Superior temporal gyrus (tissue), 1 donor: ENCODE results near the gene ASMTL.
"Not testable (repeated sequence)": the region's sequence is repeated elsewhere in the genome, so short reads cannot be mapped to it uniquely, and the experiment has no call there.

ENCODE experiments used
- DNase-seq: peaks from one replicate; pipeline ENCODE4 v3.0.0-alpha.2; 2016; ENCODE audit errors: extremely low spot score

ASMTL gene

GRCh38 chrX:1388651-1389050 lies 64.1 kb downstream of the ASMTL start:
- DNase-seq = no peak

DNA sequence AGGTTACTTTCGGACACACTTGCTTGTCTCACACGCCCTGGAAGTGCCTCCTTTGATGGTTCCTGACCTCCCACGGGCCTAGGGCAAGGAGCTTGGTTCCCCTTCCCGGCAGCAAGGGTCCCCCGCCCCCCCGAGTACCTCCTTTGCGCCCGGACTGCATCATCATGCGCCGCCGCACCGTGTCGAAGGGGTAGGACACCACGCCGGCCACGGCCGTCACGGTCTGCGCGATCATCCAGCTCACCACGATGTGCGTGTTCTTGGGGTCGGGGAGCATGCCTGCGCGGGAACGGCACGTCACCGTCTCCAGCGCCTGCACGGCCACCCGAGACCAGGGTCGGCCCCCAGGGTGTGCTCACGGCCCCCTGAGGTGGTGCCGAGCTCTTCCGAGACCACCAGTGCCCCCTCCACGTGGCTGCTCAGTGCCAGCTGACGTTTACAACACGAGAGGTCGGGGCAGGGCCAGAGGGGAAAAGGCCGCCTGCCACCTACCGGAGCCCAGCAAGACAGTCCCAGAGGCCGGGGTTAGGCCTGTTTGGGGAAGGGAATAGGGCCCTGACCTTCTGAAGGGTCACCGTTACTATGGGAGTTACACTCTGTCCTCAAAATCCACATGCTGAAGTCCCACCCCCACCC lies 65.5 kb downstream of the ASMTL start:
- DNase-seq = no peak

DNA sequence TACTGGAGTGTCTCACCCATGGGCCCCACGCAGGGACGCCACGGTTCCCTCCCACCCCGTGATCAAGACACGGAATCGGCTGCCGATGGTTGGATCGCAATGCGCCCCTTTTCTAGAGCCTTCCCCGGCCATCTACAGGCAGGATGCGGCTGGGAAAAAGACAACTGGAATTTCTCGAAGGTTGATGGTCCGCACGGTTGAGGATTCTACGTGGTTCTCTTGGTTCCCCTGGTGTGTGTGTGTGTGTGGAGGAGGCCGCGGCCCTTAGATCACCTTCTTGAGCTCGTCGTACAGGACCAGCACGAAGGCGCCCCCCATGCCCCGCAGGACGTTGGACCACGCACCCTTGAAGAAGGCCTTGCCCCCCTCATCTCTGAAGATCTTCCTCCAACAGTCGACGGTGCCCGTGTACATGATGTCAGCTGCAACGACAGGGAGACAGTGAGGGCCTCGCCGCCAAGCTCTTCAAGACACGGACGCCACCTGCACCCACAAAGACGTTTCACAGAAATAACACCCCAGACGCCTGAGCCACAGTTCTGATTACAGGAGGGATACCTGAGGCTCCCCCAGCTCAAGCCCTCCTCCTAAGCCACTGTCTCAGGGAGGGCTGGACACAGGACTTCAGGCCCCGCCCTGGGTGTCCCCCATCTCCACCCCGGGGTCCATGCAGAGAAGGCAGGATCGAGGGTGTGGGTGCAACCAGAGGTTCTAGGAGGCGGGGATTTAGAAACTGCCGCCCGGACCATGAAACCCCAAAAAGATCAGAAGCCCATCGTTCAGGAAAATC lies 66.2 kb downstream of the ASMTL start:
- no peak for DNase-seq

GRCh38 chrX:1385253-1386223 lies 67.2 kb downstream of the ASMTL start:
- DNase-seq = no peak

GRCh38 chrX:1384658-1385252 lies 68.0 kb downstream of the ASMTL start:
- DNase-seq = no peak

GRCh38 chrX:1380672-1381233 lies 72.0 kb downstream of the ASMTL start:
- DNase-seq = no peak

- no peak for DNase-seq
These were observed 74.4 kb downstream of the ASMTL start for GRCh38 chrX:1378306-1378759.

DNA sequence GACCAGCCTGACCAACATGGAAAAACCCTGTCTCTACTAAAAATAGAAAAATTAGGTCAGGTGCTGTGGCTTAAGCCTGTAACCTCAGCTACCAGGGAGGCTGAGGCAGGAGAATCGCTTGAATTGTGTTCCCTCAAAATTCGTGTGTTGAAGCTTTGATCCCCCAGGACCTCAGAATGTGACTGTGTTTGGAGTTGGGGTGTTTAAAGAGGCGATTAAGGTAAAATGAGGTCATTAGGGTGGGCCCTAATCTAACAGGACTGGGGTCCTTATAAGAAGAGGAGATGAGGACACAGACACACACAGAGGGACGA lies 84.4 kb downstream of the ASMTL start:
- DNase-seq = no peak

DNA sequence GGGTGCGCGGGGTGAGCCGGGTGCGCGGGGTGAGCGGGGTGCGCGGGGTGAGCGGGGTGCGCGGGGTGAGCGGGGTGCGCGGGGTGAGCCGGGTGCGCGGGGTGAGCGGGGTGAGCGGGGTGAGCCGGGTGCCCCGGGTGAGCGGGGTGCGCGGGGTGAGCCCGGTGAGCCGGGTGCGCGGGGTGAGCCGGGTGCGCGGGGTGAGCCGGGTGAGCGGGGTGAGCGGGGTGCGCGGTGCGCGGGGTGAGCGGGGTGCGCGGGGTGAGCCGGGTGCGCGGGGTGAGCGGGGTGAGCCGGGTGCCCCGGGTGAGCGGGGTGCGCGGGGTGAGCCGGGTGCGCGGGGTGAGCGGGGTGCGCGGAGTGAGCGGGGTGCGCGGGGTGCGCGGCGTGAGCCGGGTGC lies 86.3 kb downstream of the ASMTL start:
- not testable (repeated sequence) for DNase-seq

- DNase-seq = no peak
These were observed 90.8 kb downstream of the ASMTL start for GRCh38 chrX:1361910-1362309.

DNA sequence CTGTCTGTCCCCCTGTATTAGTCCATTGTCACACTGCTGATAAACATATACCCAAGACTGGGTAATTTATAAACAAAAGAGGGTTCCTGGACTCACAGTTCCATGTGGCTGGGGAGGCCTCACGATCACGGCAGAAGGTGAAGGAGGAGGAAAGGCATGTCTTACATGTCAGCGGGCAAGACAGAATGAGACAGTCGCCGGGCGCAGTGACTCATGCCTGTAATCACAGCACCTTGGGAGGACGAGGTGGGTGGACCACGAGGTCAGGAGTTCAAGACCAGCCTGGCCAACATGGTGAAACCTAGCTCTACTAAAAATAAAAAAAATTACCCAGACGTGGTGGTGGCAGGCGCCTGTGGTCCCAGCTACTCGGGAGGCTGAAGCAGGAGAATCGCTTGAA lies 91.4 kb downstream of the ASMTL start:
- DNase-seq = no peak

DNA sequence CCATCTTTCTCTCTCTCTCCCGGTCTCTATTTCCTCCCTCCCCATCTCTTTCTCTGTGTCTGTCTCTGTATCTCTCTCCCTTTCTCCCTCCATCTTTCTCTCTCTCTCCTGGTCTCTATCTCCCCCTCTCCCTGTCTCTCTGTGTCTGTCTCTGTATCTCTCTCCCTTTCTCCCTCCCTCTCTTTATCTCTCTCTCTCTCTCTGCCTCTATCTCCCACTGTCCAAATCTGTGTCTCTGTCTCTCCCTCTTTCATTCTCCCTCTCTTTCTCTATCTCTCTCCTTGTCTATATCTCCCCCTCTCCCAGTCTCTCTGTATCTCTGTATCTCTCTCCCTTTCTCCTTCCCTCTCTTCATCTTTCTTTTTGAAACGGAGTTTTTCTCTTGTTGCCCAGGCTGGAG lies 92.5 kb downstream of the ASMTL start:
- DNase-seq = no peak

- DNase-seq = no peak
These were observed 93.2 kb downstream of the ASMTL start for GRCh38 chrX:1359477-1359873.

DNA sequence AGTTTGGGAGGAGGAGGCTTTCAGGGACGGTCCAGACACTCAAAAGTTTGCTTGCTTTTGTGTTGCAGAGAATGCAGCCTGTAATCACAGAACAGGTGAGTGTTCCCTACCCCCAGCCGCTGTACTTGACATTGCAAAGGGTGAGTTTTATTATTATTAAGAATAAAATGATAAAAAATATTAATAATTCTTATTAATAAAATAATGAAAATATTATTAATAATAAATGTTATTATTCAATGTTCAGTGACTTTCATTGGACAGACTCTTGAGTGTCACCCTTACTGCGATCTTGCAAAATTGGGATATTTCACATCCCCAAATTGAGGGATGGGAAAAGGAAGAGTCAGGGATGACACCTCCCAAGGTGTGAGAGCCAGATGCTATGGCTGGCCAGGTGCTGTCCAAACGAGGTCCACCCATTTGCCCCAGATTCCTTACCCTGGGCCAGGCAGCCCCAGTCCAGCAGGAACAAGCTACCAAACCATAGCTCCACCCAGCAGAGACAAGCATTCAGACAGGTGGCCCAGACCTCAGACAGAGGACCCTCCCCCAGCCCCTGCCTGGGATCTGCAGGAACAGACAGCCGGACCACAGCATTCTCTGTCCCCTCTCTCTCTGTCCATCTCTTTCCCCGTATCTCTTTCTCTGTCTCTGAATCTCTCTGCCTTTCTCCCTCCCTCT lies 93.8 kb downstream of the ASMTL start:
- DNase-seq = no peak

GRCh38 chrX:1357993-1358392 lies 94.7 kb downstream of the ASMTL start:
- DNase-seq = no peak

GRCh38 chrX:1355131-1356046 lies 97.3 kb downstream of the ASMTL start:
- no peak for DNase-seq

DNA sequence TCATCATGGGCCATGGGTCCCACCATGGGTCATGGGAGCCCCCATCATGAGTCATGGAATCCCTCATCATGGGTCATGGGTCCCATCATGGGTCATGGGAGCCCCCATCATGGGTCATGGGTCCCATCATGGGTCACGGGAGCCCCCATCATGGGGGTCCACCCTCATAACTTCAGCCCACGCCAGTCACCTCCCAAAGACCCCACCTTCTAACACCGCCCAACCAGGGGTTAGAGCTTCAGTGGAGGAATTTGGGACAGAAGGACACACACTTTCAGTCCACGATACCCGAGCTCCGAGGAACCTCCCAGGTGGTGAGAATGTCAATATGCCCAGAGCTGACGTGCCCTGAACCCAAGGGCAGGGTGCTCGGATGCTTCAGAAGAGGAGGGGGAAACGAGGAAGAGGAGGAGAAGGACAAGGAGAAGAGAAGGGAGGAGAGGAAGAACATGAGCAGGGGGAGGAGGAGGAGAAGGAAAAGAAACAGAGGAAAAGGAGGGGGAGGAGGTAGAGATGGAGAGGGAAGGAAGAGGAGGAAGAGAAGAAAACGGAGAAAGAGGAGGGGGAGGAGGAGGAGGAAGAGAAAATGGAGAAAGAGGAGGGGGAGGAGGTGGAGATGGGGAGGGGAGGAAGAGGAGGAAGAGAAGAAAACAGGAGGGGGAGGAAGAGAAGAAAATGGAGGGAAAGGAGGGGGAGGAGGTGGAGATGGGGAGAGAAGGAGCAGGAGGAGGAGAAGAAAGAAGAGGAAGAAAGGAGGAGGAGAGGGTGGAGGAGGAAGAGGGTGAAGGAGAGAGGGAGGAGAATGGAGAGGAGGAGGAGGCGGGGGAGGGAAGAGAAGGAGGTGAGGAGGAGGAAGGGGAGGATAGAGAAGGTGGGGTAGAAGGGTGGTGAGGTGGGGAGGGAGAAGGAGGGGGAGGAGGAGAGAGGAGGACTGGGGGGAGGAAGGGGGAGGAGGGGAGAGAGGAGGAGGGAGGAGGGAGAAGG lies 98.4 kb downstream of the ASMTL start:
- no peak for DNase-seq
